ENCODE measurements around the gene EEF2.
A peak's percentile ranks its signal among the peaks of the same experiment; 100 is the strongest.

EEF2 gene

GRCh38 chr19:3977242-3978143, 7.8 kb downstream of the EEF2 start:
- peak; percentile 19 for DNase-seq (ENCODE audit: low read depth)
- H3K4me3 ChIP-seq (ENCODE audit: low read depth, low read length): no peak overlapping the region
- TF ChIP-seq, protein P1, sequence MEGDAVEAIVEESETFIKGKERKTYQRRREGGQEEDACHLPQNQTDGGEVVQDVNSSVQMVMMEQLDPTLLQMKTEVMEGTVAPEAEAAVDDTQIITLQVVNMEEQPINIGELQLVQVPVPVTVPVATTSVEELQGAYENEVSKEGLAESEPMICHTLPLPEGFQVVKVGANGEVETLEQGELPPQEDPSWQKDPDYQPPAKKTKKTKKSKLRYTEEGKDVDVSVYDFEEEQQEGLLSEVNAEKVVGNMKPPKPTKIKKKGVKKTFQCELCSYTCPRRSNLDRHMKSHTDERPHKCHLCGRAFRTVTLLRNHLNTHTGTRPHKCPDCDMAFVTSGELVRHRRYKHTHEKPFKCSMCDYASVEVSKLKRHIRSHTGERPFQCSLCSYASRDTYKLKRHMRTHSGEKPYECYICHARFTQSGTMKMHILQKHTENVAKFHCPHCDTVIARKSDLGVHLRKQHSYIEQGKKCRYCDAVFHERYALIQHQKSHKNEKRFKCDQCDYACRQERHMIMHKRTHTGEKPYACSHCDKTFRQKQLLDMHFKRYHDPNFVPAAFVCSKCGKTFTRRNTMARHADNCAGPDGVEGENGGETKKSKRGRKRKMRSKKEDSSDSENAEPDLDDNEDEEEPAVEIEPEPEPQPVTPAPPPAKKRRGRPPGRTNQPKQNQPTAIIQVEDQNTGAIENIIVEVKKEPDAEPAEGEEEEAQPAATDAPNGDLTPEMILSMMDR (IDR thresholded peaks at IDR 0.05; ENCODE audit: low read depth, low read length): no peak
- no peak for TF ChIP-seq MYC (IDR thresholded peaks at IDR 0.05; ENCODE audit: low read depth, low read length)
- TF ChIP-seq, protein P2, sequence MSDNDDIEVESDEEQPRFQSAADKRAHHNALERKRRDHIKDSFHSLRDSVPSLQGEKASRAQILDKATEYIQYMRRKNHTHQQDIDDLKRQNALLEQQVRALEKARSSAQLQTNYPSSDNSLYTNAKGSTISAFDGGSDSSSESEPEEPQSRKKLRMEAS (IDR thresholded peaks at IDR 0.05; ENCODE audit: low read depth, low read length): no peak
- no peak for TF ChIP-seq POLR2A (IDR thresholded peaks at IDR 0.05; ENCODE audit: extremely low read depth, insufficient read length)

GRCh38 chr19:3976495-3977241, 8.6 kb downstream of the EEF2 start:
- H3K4me3 ChIP-seq (ENCODE audit: low read depth, low read length): no peak overlapping the region
- TF ChIP-seq, protein P1 (IDR thresholded peaks at IDR 0.05; ENCODE audit: low read depth, low read length): no peak
- TF ChIP-seq, protein P2 (IDR thresholded peaks at IDR 0.05; ENCODE audit: low read depth, low read length): no peak
- TF ChIP-seq MYC (IDR thresholded peaks at IDR 0.05; ENCODE audit: low read depth, low read length): no peak
- peak; percentile 10 for DNase-seq (ENCODE audit: low read depth)

DNA sequence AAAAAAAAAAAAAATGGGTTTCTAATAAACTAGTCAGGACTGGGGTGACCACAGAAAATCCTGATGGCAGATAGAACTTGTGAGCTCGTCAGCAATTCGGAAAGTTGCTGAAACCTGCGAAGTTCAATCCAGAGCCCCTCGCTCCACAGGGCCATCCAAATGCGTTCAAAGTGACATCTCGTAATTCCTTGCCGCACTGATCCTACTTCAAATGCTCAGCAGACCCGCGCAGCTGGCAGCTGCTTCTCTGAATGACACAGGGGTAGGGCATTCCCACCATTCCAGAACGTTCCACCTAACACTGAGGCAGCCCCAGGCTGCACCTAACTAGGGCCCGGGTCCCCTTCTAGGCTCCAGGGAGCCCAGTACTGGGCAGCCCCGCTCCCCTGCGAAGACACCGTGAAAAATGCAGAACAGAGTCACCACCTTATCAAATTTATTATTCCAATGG, 9.6 kb downstream of the EEF2 start:
- H3K4me3 ChIP-seq (ENCODE audit: low read depth, low read length): no peak overlapping the region
- TF ChIP-seq MYC (IDR thresholded peaks at IDR 0.05; ENCODE audit: low read depth, low read length): no peak
- TF ChIP-seq POLR2A (IDR thresholded peaks at IDR 0.05; ENCODE audit: extremely low read depth, insufficient read length): no peak
- TF ChIP-seq, protein P2 (IDR thresholded peaks at IDR 0.05; ENCODE audit: low read depth, low read length): no peak
- TF ChIP-seq, protein P1 (IDR thresholded peaks at IDR 0.05; ENCODE audit: low read depth, low read length): no peak
- DNase-seq (ENCODE audit: low read depth): peak; percentile 7

DNA sequence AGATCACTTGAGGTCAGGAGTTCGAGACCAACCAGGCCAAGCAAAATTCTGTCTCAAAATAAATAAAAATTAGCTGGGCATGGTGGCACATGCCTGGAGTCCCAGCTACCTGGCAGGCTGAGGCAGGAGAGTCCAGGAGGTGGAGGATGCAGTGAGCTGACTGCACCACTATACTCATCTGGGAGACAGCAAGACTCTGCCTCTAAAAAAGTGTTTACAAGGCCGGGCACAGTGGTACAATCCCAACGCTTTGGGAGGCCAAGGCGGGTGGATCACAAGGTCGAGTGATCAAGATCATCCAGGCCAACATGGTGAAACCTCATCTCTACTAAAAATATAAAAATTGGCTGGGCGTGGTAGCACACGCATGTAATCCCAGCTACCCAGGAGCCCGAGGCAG, 10.1 kb downstream of the EEF2 start:
- H3K4me3 ChIP-seq (ENCODE audit: low read depth, low read length): no peak overlapping the region
- TF ChIP-seq, protein P2 (IDR thresholded peaks at IDR 0.05; ENCODE audit: low read depth, low read length): no peak
- TF ChIP-seq MYC (IDR thresholded peaks at IDR 0.05; ENCODE audit: low read depth, low read length) (no peak), POLR2A (IDR thresholded peaks at IDR 0.05; ENCODE audit: extremely low read depth, insufficient read length) (no peak)
- TF ChIP-seq, protein P1 (IDR thresholded peaks at IDR 0.05; ENCODE audit: low read depth, low read length): no peak
- no peak for DNase-seq (ENCODE audit: low read depth)

DNA sequence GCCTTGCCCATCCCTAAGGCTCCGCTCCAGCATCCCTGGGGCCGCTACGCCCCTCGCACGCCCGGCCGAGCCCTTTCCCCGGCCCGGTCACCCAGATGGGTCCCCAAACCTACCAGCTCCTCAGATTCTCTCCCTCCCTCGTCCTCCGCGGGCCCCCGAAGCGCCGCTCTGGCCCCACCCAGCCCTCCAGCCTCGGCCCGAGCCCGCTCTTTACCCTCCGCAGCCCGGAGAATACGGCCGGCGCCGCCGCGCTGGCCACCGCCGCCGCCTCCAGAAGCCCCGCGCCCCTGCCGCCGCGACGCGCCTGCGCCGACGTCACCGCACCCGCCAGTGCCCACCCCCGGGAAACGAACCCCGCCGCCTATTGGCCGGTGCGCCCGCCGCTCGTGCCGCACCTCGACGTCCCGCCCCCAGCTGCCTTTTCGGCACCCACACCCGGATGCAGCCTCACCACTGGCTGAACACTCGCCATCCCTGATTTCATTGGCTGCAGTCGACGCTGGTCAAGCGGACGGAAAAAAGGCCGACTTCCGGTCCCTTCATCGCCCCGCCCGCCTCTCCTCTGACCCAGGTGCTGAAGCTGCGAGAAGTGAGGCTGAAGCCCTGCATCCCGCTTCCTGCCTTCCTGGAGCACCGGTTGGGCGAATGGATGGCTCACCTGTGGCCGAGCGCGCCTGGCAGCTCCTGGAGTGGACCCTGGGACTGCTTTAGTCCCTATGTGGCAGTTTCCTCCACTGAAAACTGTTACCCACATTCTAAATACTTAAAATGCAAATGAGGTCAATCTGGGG, 14.3 kb downstream of the EEF2 start, which contains the start of gene DAPK3:
Gene DAPK3, minus strand, starts transcription at position 292 of the 791 bp plus-strand sequence. CDS start 1,364 bp downstream, outside the sequence.
- DNase-seq (ENCODE audit: low read depth): peak; percentile 94
- TF ChIP-seq, protein P2 (IDR thresholded peaks at IDR 0.05; ENCODE audit: low read depth, low read length): no peak
- TF ChIP-seq POLR2A (IDR thresholded peaks at IDR 0.05; ENCODE audit: extremely low read depth, insufficient read length): peak; percentile 31
- H3K4me3 ChIP-seq (ENCODE audit: low read depth, low read length): peak within 1 kb of the TSS; percentile 58
